ENCODE data around the gene PAPSS1. TPM values are rescaled to one million over a fixed set of nuclear protein-coding genes. Genes with fewer than 3 reads are reported as not detected.
A peak's percentile ranks its signal among the peaks of the same experiment; 100 is the strongest.

The PAPSS1 gene
- polyA plus RNA-seq, 1 of the 3 experiments (the other 2 are of a cell fraction): 70.1 TPM

GRCh38 chr4:107669068-107669467, 51.0 kb downstream of the PAPSS1 start:
- TF ChIP-seq CHD2 (IDR thresholded peaks at IDR 0.05; ENCODE audit: low read length, partially characterized antibody) (no peak), TEAD4 (IDR thresholded peaks at IDR 0.05; ENCODE audit: borderline replicate concordance, insufficient read depth) (no peak), EZH2phosphoT487 (IDR thresholded peaks at IDR 0.05; ENCODE audit: borderline replicate concordance, low read depth) (no peak), FOXJ3 (CRISPR knock-in tag; IDR thresholded peaks at IDR 0.05) (no peak), IRF3 (IDR thresholded peaks at IDR 0.05; ENCODE audit: low read depth, low read length) (no peak), MXI1 (IDR thresholded peaks at IDR 0.05; ENCODE audit: low read depth, low read length) (no peak), YY1 (IDR thresholded peaks at IDR 0.05; ENCODE audit: low read depth) (no peak), POLR2AphosphoS5 (IDR thresholded peaks at IDR 0.05; ENCODE audit: low read depth, low read length) (no peak), NFIC (IDR thresholded peaks at IDR 0.05; ENCODE audit: borderline replicate concordance) (no peak), ZBTB33 (IDR thresholded peaks at IDR 0.05; ENCODE audit: borderline replicate concordance, low read depth) (no peak), JUND (IDR thresholded peaks at IDR 0.05) (no peak), FOXM1 (IDR thresholded peaks at IDR 0.05; ENCODE audit: low read depth) (no peak), MEF2A (IDR thresholded peaks at IDR 0.05; ENCODE audit: borderline replicate concordance, low read depth) (no peak)
- H3K9me3 ChIP-seq: no peaks in the 10 kb centered on the region
- no peaks in the 10 kb centered on the region for H3K9me2 ChIP-seq
- no peak overlapping the region for H3K27ac ChIP-seq (ENCODE audit: low read depth in 2 of 2, low read length in 1 of 2)
- no peak for DNase-seq
- no peak overlapping the region for H3K4me2 ChIP-seq
- H3K4me1 ChIP-seq (ENCODE audit: control insufficient read depth in 1 of 2, insufficient read depth in 2 of 2, low read depth in 1 of 2, low read length in 1 of 2): peaks cover 7% of the 10 kb centered on the region in 2 experiments; a peak in 3 of 4 replicates
- H3K4me3 ChIP-seq (ENCODE audit: low read depth in 2 of 2, low read length in 1 of 2): no peak overlapping the region
- H3F3A ChIP-seq (replicated peaks; ENCODE audit: insufficient read depth): no peaks in the 10 kb centered on the region
- POLR2A ChIA-PET: no interaction called here
- H3K36me3 ChIP-seq (replicated peaks in 1 of 2; ENCODE audit: control insufficient read depth in 1 of 2, insufficient read depth in 2 of 2, low read length in 1 of 2): peaks cover 9 to 11% of the 10 kb centered on the region in 2 experiments
- no peak overlapping the region for H2AFZ ChIP-seq (ENCODE audit: low read depth)
- H3K9ac ChIP-seq: no peak overlapping the region
- no peaks in the 10 kb centered on the region for H4K20me1 ChIP-seq (ENCODE audit: insufficient read depth)
- no peaks in the 10 kb centered on the region for H3K27me3 ChIP-seq (ENCODE audit: insufficient read depth)
- CTCF ChIA-PET: interaction anchor here (1.2 kb wide), 1 partner anchor 9 kb away, joined by 3 read pairs; no protein-coding TSS in a partner anchor
- H3K79me2 ChIP-seq (ENCODE audit: insufficient read depth): peaks cover 1% of the 10 kb centered on the region; the same call in 1 of the 2 replicates

- H3K27ac ChIP-seq (ENCODE audit: low read depth in 2 of 2, low read length in 1 of 2): no peak overlapping the region; a peak in 2 of 4 replicates
- no peak overlapping the region for H2AFZ ChIP-seq (ENCODE audit: low read depth)
- 0% methylated on average over 1 of the region's 1 CpG for WGBS (ENCODE audit: low lambda C conversion rate)
- no peaks in the 10 kb centered on the region for H3K27me3 ChIP-seq (ENCODE audit: insufficient read depth)
- no peak overlapping the region for H3K9ac ChIP-seq
- peak; percentile 2 for DNase-seq
- H3F3A ChIP-seq (replicated peaks; ENCODE audit: insufficient read depth): no peaks in the 10 kb centered on the region
- H3K79me2 ChIP-seq (ENCODE audit: insufficient read depth): no peaks in the 10 kb centered on the region
- ChIA-PET POLR2A (no interaction called here), CTCF (interaction anchor here (1.2 to 1.5 kb wide), 3 partner anchors 12 to 26 kb away, joined by 3 to 5 read pairs (median 3); no protein-coding TSS in a partner anchor)
- H3K9me3 ChIP-seq: no peaks in the 10 kb centered on the region
- peaks cover 7% of the 10 kb centered on the region in 2 experiments; a peak in 3 of 4 replicates for H3K4me1 ChIP-seq (ENCODE audit: control insufficient read depth in 1 of 2, insufficient read depth in 2 of 2, low read depth in 1 of 2, low read length in 1 of 2)
- TF ChIP-seq CTCF (IDR thresholded peaks at IDR 0.05) (peak; percentile 60), ZBTB33 (IDR thresholded peaks at IDR 0.05; ENCODE audit: borderline replicate concordance, low read depth) (no peak), RAD21 (IDR thresholded peaks at IDR 0.05; ENCODE audit: low read length) (peak; percentile 72), MAX (IDR thresholded peaks at IDR 0.05; ENCODE audit: low read depth) (no peak), TAF1 (IDR thresholded peaks at IDR 0.05; ENCODE audit: borderline replicate concordance, low read depth, low read length) (no peak), SMC3 (IDR thresholded peaks at IDR 0.05; ENCODE audit: low read depth, low read length) (peak; percentile 39), NRF1 (IDR thresholded peaks at IDR 0.05; ENCODE audit: low read depth, low read length) (0 out of 2 replicates have a peak, but pooled peaks have one; percentile 6)
- peaks cover 9 to 11% of the 10 kb centered on the region in 2 experiments for H3K36me3 ChIP-seq (replicated peaks in 1 of 2; ENCODE audit: control insufficient read depth in 1 of 2, insufficient read depth in 2 of 2, low read length in 1 of 2)
- no peak overlapping the region for H3K4me3 ChIP-seq (ENCODE audit: low read depth in 2 of 2, low read length in 1 of 2)
- H4K20me1 ChIP-seq (ENCODE audit: insufficient read depth): no peaks in the 10 kb centered on the region
- H3K4me2 ChIP-seq: no peak overlapping the region
- no peaks in the 10 kb centered on the region for H3K9me2 ChIP-seq
Observed at GRCh38 chr4:107666134-107666533, 53.9 kb downstream of the PAPSS1 start.

All from SK-N-SH (cell line).